GM12801 (cell line): Measurements from ENCODE around the gene LRP1B.

ENCODE experiments used
- TF ChIP-seq, protein P1 (sequence below): IDR thresholded peaks from one replicate; pipeline ENCODE4 v1.5.1; 2011; ENCODE audit warnings: control low read depth; ENCODE audit not compliant: insufficient read length; ENCODE audit errors: extremely low read depth

Gene LRP1B

DNA sequence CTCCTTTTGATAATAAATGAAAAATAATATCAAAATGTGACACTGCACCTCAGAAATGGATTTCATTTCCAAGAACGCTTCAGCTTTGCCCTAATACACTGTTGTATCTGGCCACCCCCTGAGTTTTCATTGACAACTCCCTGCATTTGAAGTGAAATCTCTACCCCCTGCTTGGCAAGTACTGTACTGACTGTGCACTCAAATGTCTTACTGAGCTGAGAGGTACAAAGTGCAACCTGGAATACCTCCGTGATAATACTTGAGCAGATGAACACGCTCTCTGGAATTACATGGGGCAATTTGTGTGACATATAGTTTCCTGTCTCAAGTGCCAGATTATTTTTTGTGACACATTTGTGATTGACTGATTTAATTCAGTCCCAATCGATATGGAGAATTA, 231.1 kb downstream of the LRP1B start:
- TF ChIP-seq, protein P1, sequence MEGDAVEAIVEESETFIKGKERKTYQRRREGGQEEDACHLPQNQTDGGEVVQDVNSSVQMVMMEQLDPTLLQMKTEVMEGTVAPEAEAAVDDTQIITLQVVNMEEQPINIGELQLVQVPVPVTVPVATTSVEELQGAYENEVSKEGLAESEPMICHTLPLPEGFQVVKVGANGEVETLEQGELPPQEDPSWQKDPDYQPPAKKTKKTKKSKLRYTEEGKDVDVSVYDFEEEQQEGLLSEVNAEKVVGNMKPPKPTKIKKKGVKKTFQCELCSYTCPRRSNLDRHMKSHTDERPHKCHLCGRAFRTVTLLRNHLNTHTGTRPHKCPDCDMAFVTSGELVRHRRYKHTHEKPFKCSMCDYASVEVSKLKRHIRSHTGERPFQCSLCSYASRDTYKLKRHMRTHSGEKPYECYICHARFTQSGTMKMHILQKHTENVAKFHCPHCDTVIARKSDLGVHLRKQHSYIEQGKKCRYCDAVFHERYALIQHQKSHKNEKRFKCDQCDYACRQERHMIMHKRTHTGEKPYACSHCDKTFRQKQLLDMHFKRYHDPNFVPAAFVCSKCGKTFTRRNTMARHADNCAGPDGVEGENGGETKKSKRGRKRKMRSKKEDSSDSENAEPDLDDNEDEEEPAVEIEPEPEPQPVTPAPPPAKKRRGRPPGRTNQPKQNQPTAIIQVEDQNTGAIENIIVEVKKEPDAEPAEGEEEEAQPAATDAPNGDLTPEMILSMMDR = no peak

DNA sequence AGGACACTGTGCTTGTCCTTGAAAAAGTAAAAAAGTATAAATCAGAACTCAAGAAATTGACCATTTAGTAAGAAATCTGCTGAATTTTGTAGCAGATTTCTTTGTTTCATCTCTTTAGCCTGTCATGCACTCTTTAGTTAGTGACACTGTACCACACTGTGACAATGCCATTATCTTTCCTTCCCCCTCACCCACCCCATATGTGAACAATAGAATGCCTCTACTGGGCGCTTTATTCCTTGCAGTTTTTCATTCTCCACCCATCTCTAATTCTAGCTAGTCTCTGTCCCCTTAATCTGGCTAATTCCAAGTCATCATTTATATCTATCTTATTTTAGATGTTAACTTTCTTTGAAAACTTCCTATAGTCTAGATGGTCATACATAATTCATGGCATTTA, 241.0 kb downstream of the LRP1B start:
- TF ChIP-seq, protein P1 = no peak

DNA sequence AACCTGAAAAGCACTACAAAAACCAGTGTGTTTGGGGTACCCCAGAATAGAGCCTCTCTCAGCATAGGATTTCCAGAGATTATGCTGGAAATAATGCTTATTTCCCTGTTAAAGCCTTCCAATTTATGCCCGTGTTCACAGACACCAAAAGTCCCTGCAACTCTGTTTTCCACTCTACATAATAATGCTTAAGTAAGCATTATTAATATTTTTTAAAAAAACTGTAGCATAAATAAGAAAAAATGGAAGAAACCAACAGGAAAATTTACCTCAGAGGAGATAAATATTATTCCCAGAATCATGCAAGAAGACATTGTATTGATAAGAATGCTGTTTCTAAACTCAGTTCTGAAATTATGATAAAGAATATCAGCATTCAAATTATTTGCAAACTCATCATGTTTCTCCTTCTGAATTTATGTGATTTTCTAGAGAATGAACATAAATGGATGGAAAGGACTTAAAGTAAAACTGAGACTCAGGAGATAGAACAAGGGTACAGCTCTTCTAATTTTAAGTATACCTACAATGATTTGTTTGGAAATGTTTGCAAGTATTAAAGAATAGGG, 241.7 kb downstream of the LRP1B start:
- TF ChIP-seq, protein P1 = no peak

DNA sequence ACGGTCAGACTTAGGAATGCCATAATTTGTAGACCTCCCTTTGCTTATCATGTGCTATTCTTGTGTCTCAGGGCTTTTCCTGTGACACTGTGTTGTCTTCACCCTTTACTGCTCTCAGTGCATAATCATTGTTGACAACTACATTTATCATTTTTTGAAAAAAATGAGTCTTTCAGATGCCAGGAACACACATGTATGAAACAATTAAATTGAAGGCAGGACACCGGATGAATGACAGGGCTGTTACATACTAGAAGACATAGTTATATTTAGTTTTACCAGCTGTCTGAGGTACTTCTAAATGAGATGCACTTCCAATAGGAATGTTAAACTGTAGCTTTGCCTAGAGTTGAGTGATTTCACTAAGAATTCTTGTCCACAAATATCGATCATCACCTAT, 243.5 kb downstream of the LRP1B start:
- TF ChIP-seq, protein P1 = no peak

DNA sequence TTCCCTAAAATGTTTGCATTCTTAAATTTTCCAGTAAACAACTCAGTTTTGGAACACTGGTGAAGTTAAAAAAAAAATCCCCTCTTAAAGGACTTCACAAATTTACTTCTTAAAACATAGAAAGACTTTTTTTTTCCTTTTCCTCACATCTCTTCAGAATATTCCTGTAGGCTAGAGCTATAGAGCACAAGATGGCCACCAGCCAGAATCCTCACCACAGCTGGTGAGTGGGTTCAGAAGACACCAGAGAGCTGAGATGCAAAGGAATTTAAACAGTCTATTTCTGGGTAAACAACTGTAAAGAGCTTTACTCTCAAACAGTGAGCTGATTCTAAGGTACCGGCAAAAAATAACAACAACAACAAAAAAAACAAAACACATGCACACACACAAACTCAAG, 252.8 kb downstream of the LRP1B start:
- TF ChIP-seq, protein P1 = no peak

DNA sequence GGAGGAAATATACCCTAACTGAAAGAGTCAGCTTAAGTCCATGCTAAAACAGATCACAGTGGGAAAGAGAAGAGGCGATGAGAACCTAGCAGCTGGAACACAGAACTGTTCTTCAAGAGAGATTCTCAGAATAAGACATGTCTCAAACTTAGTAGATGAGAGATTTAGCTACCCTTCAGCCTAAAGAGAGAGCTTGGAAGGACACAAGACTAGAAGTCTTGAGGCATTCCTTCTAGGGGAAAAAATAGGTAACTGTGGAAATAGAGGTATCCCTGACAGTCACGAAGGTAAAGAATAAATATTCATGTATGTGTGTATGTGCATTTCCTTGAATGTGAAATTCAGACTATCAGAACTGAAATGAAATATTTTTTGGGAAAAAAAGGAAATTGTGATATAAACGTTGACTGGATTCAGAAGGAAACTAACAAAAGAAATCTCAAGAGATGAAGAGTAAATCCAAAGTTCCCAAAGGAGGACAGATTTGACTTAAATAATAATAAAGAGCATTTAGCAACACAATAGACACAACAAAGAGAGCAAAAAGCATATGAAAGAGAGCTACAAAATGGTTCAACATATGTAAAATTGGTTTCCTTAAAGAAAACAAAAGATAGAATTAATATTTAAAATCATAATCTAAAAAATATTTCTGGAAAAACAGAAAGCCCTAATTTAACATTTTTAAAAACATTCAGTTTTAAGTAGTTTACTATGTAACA, 258.7 kb downstream of the LRP1B start:
- TF ChIP-seq, protein P1 = no peak

DNA sequence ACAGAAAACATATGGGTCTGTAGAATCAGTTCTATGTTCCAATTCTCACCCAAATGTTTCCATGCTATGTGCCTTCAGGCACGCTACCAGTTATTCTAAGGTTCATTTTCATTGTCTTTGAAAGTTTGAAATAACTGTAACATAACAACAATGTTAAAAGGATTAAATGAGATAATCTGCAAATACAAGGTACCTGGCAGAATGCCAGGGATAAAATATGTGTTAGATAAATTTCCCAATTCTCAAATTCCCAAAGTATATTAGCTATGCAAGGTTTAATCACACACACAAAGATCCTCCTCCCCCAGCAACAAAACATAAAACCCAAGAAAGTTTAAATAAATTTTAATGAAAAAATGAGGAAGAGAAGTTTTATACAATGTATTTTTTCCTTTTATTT, 261.2 kb downstream of the LRP1B start:
- TF ChIP-seq, protein P1 = no peak
